ENCODE measurements around the gene DNMT3A. TPM values are rescaled to one million over a fixed set of nuclear protein-coding genes. Genes with fewer than 3 reads are reported as not detected.

The DNMT3A gene
- total RNA-seq, 1 donor from 2014 or later = 35.6 TPM

DNA sequence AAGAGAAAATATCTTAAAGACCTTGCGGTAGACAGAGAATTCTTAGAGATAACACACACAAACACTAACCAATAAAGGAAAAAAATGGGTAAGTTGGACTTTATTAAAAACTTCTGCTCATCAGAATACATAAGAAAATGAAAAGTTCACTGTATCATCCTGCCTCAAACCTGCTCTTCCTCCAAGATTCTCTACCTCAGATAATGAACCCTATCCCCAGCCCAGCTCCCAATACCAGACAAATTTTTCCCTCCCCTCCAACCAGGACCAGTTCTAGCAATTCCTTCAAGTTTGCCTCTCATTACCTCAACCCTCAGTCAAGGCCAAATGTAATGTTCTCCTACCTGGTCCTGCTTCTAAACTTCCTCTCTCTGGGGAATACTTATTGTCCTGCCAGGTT lies 79.4 kb downstream of the DNMT3A start:
- Histone ChIP-seq H3K9me3 (no peaks in the 10 kb centered on the region), H3K4me1 (peaks cover 13% of the 10 kb centered on the region), H3K27ac (no peak overlapping the region), H3K36me3 (peaks cover 19% of the 10 kb centered on the region), H3K4me3 (no peak overlapping the region), H3K27me3 (ENCODE audit: low read depth) (no peaks in the 10 kb centered on the region)
- intact Hi-C loops (cut with DNase I) = no loop called here
- ATAC-seq = no peak
- no peak for DNase-seq
- TF ChIP-seq, protein P1, sequence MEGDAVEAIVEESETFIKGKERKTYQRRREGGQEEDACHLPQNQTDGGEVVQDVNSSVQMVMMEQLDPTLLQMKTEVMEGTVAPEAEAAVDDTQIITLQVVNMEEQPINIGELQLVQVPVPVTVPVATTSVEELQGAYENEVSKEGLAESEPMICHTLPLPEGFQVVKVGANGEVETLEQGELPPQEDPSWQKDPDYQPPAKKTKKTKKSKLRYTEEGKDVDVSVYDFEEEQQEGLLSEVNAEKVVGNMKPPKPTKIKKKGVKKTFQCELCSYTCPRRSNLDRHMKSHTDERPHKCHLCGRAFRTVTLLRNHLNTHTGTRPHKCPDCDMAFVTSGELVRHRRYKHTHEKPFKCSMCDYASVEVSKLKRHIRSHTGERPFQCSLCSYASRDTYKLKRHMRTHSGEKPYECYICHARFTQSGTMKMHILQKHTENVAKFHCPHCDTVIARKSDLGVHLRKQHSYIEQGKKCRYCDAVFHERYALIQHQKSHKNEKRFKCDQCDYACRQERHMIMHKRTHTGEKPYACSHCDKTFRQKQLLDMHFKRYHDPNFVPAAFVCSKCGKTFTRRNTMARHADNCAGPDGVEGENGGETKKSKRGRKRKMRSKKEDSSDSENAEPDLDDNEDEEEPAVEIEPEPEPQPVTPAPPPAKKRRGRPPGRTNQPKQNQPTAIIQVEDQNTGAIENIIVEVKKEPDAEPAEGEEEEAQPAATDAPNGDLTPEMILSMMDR (IDR thresholded peaks at IDR 0.05) = no peak

DNA sequence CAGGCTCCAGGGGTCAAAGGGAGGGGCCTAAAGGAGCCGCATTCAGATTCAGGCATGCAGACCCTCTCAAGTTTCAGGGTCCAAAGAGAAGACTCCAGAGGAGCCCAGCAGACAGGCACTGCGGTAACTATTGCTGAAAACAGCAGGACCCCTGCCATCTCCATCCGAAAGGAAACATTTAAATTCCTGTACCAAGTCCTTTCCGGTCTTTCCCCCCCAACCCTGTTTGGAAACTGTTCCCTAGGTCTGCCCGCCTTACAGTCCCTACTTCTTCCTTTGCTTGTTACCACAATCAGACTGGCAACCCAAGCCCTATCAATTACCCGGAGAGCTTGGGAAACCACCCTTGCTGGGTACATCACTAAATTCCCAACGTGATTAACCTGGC lies 82.0 kb downstream of the DNMT3A start:
- Histone ChIP-seq H3K27me3 (ENCODE audit: low read depth) (no peaks in the 10 kb centered on the region), H3K4me1 (peaks cover 15% of the 10 kb centered on the region), H3K4me3 (no peak overlapping the region), H3K9me3 (no peaks in the 10 kb centered on the region), H3K27ac (no peak overlapping the region), H3K36me3 (peaks cover 24% of the 10 kb centered on the region)
- no peak for DNase-seq
- no peak for ATAC-seq
- intact Hi-C loops (cut with DNase I) = no loop called here
- TF ChIP-seq, protein P1 (IDR thresholded peaks at IDR 0.05) = no peak

DNA sequence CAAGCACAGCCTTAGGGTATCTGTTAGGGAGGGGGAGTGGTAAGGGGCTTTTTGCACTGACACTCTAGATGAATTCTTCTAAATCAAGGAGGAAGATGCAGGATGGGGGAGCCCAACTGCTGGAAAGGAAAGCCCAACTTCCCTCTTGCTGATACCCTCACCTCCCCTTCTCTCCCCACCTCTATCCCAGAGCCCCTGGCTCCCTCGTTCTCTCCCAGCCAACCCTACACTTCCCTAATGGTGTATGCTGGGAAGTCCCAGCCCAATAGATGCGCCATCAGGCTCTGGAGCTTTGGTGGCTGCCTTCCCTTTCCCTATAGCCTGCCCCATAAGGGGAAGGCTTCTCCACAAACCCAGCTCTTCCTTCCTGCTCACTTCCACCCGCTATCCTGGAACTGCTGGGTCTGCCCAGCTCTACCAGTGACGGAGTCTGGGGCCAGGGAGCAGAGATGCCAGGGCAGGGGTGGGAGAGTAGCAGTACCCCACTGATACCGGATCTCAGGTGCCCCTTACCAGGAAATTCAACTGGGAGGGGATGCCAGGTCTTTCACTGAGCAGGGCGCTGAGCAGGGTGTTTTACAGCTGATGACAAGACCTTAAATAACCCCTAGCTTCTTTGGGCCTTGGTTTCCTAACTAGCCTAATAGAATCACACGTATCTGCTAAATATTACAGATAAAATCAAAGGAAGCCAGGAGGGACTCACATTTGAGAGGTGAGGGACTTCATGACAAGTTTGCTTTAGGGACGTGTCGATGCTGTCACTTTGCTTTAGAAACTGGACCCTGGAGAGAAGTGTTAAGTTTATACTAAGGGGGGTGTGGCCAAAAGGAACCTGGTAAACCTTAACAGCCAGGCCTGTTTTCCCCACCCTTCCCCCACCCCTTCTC lies 82.6 kb downstream of the DNMT3A start:
- peaks cover 15% of the 10 kb centered on the region for H3K4me1 ChIP-seq
- TF ChIP-seq, protein P1 (IDR thresholded peaks at IDR 0.05) = no peak
- H3K9me3 ChIP-seq = no peaks in the 10 kb centered on the region
- peaks cover 24% of the 10 kb centered on the region for H3K36me3 ChIP-seq
- DNase-seq (no peak), ATAC-seq (no peak)
- no peak overlapping the region for H3K4me3 ChIP-seq
- no peaks in the 10 kb centered on the region for H3K27me3 ChIP-seq (ENCODE audit: low read depth)
- H3K27ac ChIP-seq = no peak overlapping the region
- intact Hi-C loops (cut with DNase I) = no loop called here

DNA sequence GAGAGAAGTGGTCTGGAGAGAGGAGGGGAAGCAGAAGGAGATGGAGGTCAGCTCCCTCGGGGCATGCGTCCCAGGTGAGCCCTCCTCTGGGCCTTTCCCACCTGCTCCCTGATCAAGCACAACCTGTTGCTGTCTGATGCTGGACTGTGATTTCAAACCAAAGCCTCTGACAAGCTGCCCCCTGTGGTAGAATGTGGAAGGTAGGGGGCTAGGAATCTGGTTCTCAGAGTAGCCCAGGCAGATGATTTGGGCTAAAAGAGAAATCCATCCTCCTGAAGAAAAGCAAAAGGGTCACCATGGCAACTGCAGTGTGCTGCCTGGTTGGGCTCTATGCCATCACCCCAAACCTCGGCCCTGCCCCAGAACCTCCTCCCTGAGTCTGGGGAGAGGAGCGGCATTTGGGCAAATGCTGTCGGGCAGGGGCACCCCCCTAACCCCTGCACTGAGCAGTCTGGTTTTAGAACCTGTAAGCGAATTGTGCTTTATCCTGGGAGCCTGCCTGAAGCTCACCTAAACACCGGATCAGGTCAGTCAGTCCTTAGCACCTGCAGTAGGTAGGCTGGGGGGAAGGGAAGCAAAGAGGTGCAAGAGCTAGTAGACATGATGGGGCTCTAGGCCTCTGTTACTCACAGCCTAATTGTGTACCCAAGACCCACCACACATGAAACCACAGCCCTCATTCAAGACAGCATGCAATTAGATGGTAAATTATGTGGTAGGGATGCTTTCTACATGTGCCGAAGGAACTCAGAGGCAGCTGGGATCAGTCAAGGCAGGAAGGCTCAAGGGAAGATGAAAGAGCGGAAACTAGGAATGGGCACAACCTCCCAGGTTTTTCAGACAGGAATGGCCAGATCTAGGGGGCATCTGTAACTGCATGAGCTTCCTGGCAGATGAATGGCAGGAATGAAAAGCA lies 83.5 kb downstream of the DNMT3A start:
- TF ChIP-seq, protein P1 (IDR thresholded peaks at IDR 0.05) = no peak
- H3K27ac ChIP-seq = no peak overlapping the region
- DNase-seq = no peak

DNA sequence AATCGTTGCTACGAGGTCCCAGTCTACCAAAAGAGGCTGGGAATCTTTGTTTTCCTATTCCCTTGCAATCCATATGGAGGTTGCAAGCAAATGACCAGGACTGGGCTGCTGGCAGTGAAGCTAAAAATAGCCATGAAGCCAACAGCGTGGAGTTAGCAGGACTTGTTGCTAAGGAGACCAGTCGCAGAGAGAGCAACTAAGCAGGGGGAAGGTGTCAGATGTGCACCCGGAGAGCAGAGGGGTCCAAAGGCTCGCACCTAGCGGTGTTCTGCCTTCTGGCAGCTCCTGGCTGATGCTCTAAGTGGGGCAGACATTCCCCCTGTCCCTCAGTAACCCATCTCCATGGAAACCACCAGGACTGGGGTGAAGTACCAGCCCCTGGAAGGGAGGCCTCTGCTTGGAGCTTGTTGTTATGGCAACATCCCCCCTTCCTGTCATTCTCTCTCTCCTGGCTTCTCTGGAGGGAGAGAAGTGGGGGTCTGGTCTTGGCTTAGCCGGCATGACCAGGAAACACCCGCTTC lies 84.6 kb downstream of the DNMT3A start:
- Histone ChIP-seq H3K27ac (no peak overlapping the region), H3K27me3 (ENCODE audit: low read depth) (no peaks in the 10 kb centered on the region), H3K4me3 (no peak overlapping the region), H3K36me3 (peaks cover 24% of the 10 kb centered on the region), H3K9me3 (no peaks in the 10 kb centered on the region), H3K4me1 (peaks cover 24% of the 10 kb centered on the region)
- ATAC-seq = no peak
- TF ChIP-seq, protein P1 (IDR thresholded peaks at IDR 0.05) = no peak
- no peak for DNase-seq
- intact Hi-C loops (cut with DNase I) = no loop called here

More for the DNA sequence above, 83.5 kb downstream of the DNMT3A start:
- peaks cover 24% of the 10 kb centered on the region for H3K36me3 ChIP-seq
- peaks cover 17% of the 10 kb centered on the region for H3K4me1 ChIP-seq
- no peaks in the 10 kb centered on the region for H3K9me3 ChIP-seq
- ATAC-seq = no peak
- no peaks in the 10 kb centered on the region for H3K27me3 ChIP-seq (ENCODE audit: low read depth)
- no peak overlapping the region for H3K4me3 ChIP-seq
- intact Hi-C loops (cut with DNase I) = no loop called here

Measured in lower lobe of right lung (tissue), 2 donors.